GM23338 (cell line): ENCODE measurements around the gene CDC42BPB. TPM values are rescaled to one million over a fixed set of nuclear protein-coding genes. Genes with fewer than 3 reads are reported as not detected.
"Not testable (repeated sequence)": the region's sequence is repeated elsewhere in the genome, so short reads cannot be mapped to it uniquely, and the experiment has no call there.

Experiments
- ATAC-seq: fragments of 200-7000 bp; cut with Tn5 transposase; 3 replicates; pipeline ENCODE4 v1.9.1; 2020
- DNase-seq: peaks from one replicate; pipeline ENCODE4 v3.0.0-alpha.2; 2015; ENCODE audit warnings: low spot score
- H2AFZ ChIP-seq: fragments of 200-600 bp; sonication (generic); 2 replicates; pipeline ENCODE4 v1.8.0; 2016; ENCODE audit warnings: antibody characterized with exemption, mild to moderate bottlenecking, moderate library complexity
- H3F3A ChIP-seq: fragments of 200-600 bp; sonication (generic); replicated peaks from 2 replicates; pipeline ENCODE4 v1.8.0; 2017; ENCODE audit warnings: antibody characterized with exemption, mixed run types, low read depth
- H3K27ac ChIP-seq: fragments of 200-600 bp; sonication (generic); 2 replicates; pipeline ENCODE4 v1.6.1; 2016; ENCODE audit warnings: low read depth
- H3K27me3 ChIP-seq: fragments of 200-600 bp; sonication (generic); 2 replicates; pipeline ENCODE4 v1.8.0; 2016; ENCODE audit warnings: mild to moderate bottlenecking, mixed run types, moderate library complexity; ENCODE audit not compliant: insufficient read depth
- H3K36me3 ChIP-seq: fragments of 200-600 bp; sonication (generic); 2 replicates; pipeline ENCODE4 v1.8.0; 2016; ENCODE audit warnings: mild to moderate bottlenecking; ENCODE audit not compliant: insufficient read depth
- H3K4me1 ChIP-seq: fragments of 200-600 bp; sonication (generic); 2 replicates; pipeline ENCODE4 v1.8.0; 2016; ENCODE audit warnings: mild to moderate bottlenecking, moderate library complexity; ENCODE audit not compliant: insufficient read depth
- H3K4me2 ChIP-seq: fragments of 200-600 bp; sonication (generic); 2 replicates; pipeline ENCODE4 v1.7.1; 2017; ENCODE audit warnings: mixed run types
- H3K4me3 ChIP-seq: fragments of 200-600 bp; sonication (generic); 2 replicates; pipeline ENCODE4 v1.6.1; 2016; ENCODE audit warnings: mixed run types
- H3K79me2 ChIP-seq: fragments of 200-600 bp; sonication (generic); replicated peaks from 2 replicates; pipeline ENCODE4 v1.8.0; 2017; ENCODE audit warnings: mild to moderate bottlenecking; ENCODE audit not compliant: insufficient read depth
- H3K9me2 ChIP-seq: fragments of 200-600 bp; sonication (generic); 2 replicates; pipeline ENCODE4 v1.8.0; 2017; ENCODE audit not compliant: insufficient read depth
- H4K20me1 ChIP-seq: fragments of 200-600 bp; sonication (generic); replicated peaks from 2 replicates; pipeline ENCODE4 v1.8.0; 2017; ENCODE audit warnings: mild to moderate bottlenecking; ENCODE audit not compliant: insufficient read depth
- H3K27ac Mint-ChIP-seq: 2 replicates; pipeline ENCODE4 v1.8.0; 2020; ENCODE audit warnings: inconsistent platforms, mild to moderate bottlenecking, moderate library complexity, mixed read lengths
- H3K27me3 Mint-ChIP-seq: 3 replicates; pipeline ENCODE4 v1.8.0; 2022; ENCODE audit warnings: low read depth, mild to moderate bottlenecking, moderate library complexity, mixed read lengths, inconsistent platforms; ENCODE audit not compliant: insufficient read depth, poor library complexity
- H3K36me3 Mint-ChIP-seq: 3 replicates; pipeline ENCODE4 v1.8.0; 2021; ENCODE audit warnings: low read depth, mild to moderate bottlenecking, inconsistent platforms, moderate library complexity, mixed read lengths
- H3K4me1 Mint-ChIP-seq: 3 replicates; pipeline ENCODE4 v1.8.0; 2020; ENCODE audit warnings: mild to moderate bottlenecking, inconsistent platforms, mixed read lengths
- H3K4me3 Mint-ChIP-seq: 3 replicates; pipeline ENCODE4 v1.8.0; 2021; ENCODE audit warnings: moderate library complexity, mild to moderate bottlenecking, inconsistent platforms, mixed read lengths
- H3K9me3 Mint-ChIP-seq: 3 replicates; pipeline ENCODE4 v1.8.0; 2020; ENCODE audit warnings: moderate library complexity, mild to moderate bottlenecking, inconsistent platforms, mixed read lengths
- EZH2phosphoT487 ChIP-seq: fragments of 200-600 bp; sonication (generic); IDR thresholded peaks from one replicate; pipeline ENCODE4 v1.8.1; 2018; ENCODE audit warnings: antibody characterized with exemption; ENCODE audit not compliant: unreplicated experiment
- NANOG ChIP-seq: IDR thresholded peaks from 2 replicates; pipeline ENCODE4 v1.6.1; 2016; ENCODE audit warnings: antibody characterized with exemption, borderline replicate concordance
- POLR2AphosphoS5 ChIP-seq: IDR thresholded peaks from 2 replicates; pipeline ENCODE4 v1.6.1; 2016; ENCODE audit warnings: antibody characterized with exemption, low read depth
- REST ChIP-seq: IDR thresholded peaks from one replicate; pipeline ENCODE4 v1.6.1; 2018; ENCODE audit warnings: antibody characterized with exemption; ENCODE audit not compliant: unreplicated experiment
- ZNF114 ChIP-seq: fragments of 250-450 bp; sonication (Bioruptor Pico); IDR thresholded peaks from 2 replicates; pipeline ENCODE4 v1.5.0; 2020; ENCODE audit warnings: mild to moderate bottlenecking, moderate library complexity
- polyA plus RNA-seq: library from polyadenylated mRNA; unstranded; fragments of >200 nt; fragmentation: Nextera tagmentation; extraction: Ambion mirVana; gene quantifications from 2 replicates; pipeline ENCODE4 v1.2.1, GENCODE V29; 2016
- total RNA-seq: library from RNA; depleted of rRNA; stranded (reverse); fragments of >200 nt; shearing (Covaris generic); gene quantifications from 2 replicates; pipeline ENCODE4 v1.2.3, GENCODE V29; 2014
- TF ChIP-seq, protein P1 (sequence below): IDR thresholded peaks from 2 replicates; pipeline ENCODE4 v1.6.1; 2016; ENCODE audit warnings: antibody characterized with exemption

CDC42BPB gene
- total and polyA plus RNA-seq, 2 experiments from 2014 or later: 12.3 to 127 TPM

- not testable (repeated sequence) for ATAC-seq, H3K4me3 Mint-ChIP-seq, H3K4me3 ChIP-seq, H3K27me3 ChIP-seq, H3K27me3 Mint-ChIP-seq, H3K36me3 ChIP-seq, H3K36me3 Mint-ChIP-seq, DNase-seq, H3K27ac ChIP-seq, H3K4me2 ChIP-seq, H3F3A ChIP-seq, H3K9me2 ChIP-seq, H3K9me3 Mint-ChIP-seq, H2AFZ ChIP-seq, H3K27ac Mint-ChIP-seq
- H4K20me1 ChIP-seq: peaks cover 72% of the 10 kb centered on the region
- peaks cover 13% of the 10 kb centered on the region; the same call in 1 of the 2 replicates for H3K4me1 ChIP-seq
- peaks cover 98% of the 10 kb centered on the region for H3K79me2 ChIP-seq
- peaks cover 17% of the 10 kb centered on the region for H3K4me1 Mint-ChIP-seq
These were observed 9.9 kb downstream of the CDC42BPB start for GRCh38 chr14:103047453-103047852.

GRCh38 chr14:103045371-103045869 lies 11.9 kb downstream of the CDC42BPB start:
- peaks cover 13% of the 10 kb centered on the region; the same call in 1 of the 2 replicates for H3K4me1 ChIP-seq
- H4K20me1 ChIP-seq: peaks cover 65% of the 10 kb centered on the region
- no peak overlapping the region for H2AFZ ChIP-seq
- Mint-ChIP-seq H3K4me1 (peaks cover 17% of the 10 kb centered on the region), H3K4me3 (no peak overlapping the region), H3K36me3 (peaks cover 12% of the 10 kb centered on the region; the same call in 2 of the 3 replicates), H3K27ac (peak overlapping the region; percentile 3), H3K9me3 (no peaks in the 10 kb centered on the region), H3K27me3 (peaks cover 6% of the 10 kb centered on the region)
- no peaks in the 10 kb centered on the region for H3K27me3 ChIP-seq
- H3K9me2 ChIP-seq: no peaks in the 10 kb centered on the region
- H3K27ac ChIP-seq: peak overlapping the region; percentile 30; the same call in 1 of the 2 replicates
- DNase-seq (no peak), ATAC-seq (peak; percentile 45)
- peak overlapping the region; percentile 60 for H3K4me2 ChIP-seq
- H3K36me3 ChIP-seq: no peaks in the 10 kb centered on the region
- TF ChIP-seq REST (peak; percentile 67), POLR2AphosphoS5 (no peak)
- no peak overlapping the region for H3K4me3 ChIP-seq
- H3F3A ChIP-seq: no peaks in the 10 kb centered on the region
- H3K79me2 ChIP-seq: peaks cover 98% of the 10 kb centered on the region

GRCh38 chr14:103043257-103044015 lies 13.9 kb downstream of the CDC42BPB start:
- Mint-ChIP-seq H3K36me3 (peaks cover 12% of the 10 kb centered on the region; the same call in 2 of the 3 replicates), H3K4me1 (peaks cover 14% of the 10 kb centered on the region), H3K4me3 (no peak overlapping the region), H3K9me3 (no peaks in the 10 kb centered on the region), H3K27me3 (peaks cover 6% of the 10 kb centered on the region), H3K27ac (no peak overlapping the region)
- H3K4me3 ChIP-seq: no peak overlapping the region
- ATAC-seq: no peak
- no peaks in the 10 kb centered on the region for H3K27me3 ChIP-seq
- H3K4me1 ChIP-seq: peaks cover 13% of the 10 kb centered on the region; the same call in 1 of the 2 replicates
- H3F3A ChIP-seq: no peaks in the 10 kb centered on the region
- H3K4me2 ChIP-seq: no peak overlapping the region
- no peak overlapping the region for H3K27ac ChIP-seq
- no peaks in the 10 kb centered on the region for H3K9me2 ChIP-seq
- peaks cover 98% of the 10 kb centered on the region for H3K79me2 ChIP-seq
- peaks cover 62% of the 10 kb centered on the region for H4K20me1 ChIP-seq
- no peak for DNase-seq
- no peaks in the 10 kb centered on the region for H3K36me3 ChIP-seq
- H2AFZ ChIP-seq: no peak overlapping the region
- TF ChIP-seq, protein P1, sequence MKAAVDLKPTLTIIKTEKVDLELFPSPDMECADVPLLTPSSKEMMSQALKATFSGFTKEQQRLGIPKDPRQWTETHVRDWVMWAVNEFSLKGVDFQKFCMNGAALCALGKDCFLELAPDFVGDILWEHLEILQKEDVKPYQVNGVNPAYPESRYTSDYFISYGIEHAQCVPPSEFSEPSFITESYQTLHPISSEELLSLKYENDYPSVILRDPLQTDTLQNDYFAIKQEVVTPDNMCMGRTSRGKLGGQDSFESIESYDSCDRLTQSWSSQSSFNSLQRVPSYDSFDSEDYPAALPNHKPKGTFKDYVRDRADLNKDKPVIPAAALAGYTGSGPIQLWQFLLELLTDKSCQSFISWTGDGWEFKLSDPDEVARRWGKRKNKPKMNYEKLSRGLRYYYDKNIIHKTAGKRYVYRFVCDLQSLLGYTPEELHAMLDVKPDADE: no peak
- TF ChIP-seq NANOG: no peak
- no peak for TF ChIP-seq EZH2phosphoT487
- no peak for TF ChIP-seq REST
- no peak for TF ChIP-seq ZNF114 (CRISPR knock-in tag)
